GM20000 (cell line): ENCODE results near the gene SLC35F5.
"Not testable (repeated sequence)": the region's sequence is repeated elsewhere in the genome, so short reads cannot be mapped to it uniquely, and the experiment has no call there.

Source experiments
- DNase-seq: peaks from one replicate; pipeline ENCODE4 v3.0.0; 2012; ENCODE audit warnings: low spot score
- TF ChIP-seq, protein P1 (sequence below): IDR thresholded peaks from 2 replicates; pipeline ENCODE4 v1.5.1; 2012; ENCODE audit warnings: mild to moderate bottlenecking, control low read depth; ENCODE audit errors: extremely low read depth, missing control alignments

The SLC35F5 gene

DNA sequence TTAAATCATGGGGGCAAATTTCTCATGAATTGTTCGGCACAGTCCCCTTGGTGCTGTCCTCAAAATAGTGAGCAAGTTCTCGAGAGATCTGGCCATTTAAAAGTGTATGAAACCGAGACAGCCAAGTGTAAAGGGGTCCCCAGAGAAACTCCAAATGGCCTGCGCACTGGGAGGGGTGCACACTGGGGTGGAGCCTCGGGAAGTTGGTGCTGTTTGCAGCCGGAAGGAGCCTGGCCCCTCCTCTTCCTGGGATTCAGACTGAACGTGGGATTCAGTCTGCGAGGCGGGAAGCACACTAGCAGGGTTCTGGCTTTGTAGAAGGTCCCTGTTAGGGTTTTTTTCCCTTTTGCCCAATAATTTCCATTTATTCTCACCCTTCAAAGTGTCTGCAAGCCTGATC, 80.6 kb downstream of the SLC35F5 start:
- TF ChIP-seq, protein P1, sequence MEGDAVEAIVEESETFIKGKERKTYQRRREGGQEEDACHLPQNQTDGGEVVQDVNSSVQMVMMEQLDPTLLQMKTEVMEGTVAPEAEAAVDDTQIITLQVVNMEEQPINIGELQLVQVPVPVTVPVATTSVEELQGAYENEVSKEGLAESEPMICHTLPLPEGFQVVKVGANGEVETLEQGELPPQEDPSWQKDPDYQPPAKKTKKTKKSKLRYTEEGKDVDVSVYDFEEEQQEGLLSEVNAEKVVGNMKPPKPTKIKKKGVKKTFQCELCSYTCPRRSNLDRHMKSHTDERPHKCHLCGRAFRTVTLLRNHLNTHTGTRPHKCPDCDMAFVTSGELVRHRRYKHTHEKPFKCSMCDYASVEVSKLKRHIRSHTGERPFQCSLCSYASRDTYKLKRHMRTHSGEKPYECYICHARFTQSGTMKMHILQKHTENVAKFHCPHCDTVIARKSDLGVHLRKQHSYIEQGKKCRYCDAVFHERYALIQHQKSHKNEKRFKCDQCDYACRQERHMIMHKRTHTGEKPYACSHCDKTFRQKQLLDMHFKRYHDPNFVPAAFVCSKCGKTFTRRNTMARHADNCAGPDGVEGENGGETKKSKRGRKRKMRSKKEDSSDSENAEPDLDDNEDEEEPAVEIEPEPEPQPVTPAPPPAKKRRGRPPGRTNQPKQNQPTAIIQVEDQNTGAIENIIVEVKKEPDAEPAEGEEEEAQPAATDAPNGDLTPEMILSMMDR: no peak

DNA sequence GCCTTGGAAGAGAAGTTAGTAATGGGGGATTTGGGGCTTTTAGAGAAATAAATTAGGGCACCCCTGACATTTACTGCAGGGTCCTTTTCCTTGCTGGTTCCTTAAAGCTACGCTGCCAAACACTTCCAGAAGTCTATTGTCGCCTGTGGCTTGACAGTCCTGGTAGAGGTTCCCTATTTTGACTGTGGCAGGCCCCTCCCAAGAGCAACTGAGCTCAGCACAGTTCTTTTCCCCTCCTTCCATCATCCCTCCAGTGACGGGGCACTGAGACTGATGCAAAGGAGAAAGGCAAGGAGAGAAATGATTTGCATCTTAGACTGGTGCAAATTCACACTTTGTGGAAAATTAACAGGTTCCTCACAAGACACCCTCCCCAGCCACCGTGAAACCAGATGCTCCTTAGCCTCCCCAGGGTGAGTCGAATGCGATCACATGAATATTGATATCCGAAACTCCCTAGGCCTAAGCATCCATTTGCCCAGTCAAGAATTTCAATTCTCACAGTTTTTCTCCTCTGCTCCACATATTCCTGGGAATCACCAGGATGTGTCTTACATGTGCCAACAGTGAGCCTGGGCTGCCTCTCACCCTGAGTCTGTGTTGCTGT, 84.0 kb downstream of the SLC35F5 start:
- TF ChIP-seq, protein P1: no peak
- DNase-seq: no peak

More for the DNA sequence above, 80.6 kb downstream of the SLC35F5 start:
- no peak for DNase-seq

DNA sequence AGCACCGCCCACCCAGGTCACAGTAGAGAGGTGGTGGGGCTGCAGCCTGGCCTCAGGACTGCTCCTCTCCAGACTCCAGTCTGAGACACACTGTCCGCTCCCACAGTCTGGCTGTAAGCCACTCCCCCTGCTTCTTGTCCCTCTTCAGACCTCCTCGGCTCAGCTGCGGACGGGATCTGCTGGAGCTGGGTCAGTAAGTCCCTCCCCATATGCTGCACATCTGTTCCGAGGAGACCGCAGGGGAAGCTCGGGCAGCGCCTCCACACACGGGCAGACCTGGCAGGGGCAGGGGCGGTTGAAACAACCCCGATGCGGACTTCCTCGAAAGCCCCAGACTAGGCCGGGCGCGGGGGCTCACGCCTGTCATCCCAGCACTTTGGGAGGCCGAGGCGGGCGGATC, 87.4 kb downstream of the SLC35F5 start:
- DNase-seq: not testable (repeated sequence)

DNA sequence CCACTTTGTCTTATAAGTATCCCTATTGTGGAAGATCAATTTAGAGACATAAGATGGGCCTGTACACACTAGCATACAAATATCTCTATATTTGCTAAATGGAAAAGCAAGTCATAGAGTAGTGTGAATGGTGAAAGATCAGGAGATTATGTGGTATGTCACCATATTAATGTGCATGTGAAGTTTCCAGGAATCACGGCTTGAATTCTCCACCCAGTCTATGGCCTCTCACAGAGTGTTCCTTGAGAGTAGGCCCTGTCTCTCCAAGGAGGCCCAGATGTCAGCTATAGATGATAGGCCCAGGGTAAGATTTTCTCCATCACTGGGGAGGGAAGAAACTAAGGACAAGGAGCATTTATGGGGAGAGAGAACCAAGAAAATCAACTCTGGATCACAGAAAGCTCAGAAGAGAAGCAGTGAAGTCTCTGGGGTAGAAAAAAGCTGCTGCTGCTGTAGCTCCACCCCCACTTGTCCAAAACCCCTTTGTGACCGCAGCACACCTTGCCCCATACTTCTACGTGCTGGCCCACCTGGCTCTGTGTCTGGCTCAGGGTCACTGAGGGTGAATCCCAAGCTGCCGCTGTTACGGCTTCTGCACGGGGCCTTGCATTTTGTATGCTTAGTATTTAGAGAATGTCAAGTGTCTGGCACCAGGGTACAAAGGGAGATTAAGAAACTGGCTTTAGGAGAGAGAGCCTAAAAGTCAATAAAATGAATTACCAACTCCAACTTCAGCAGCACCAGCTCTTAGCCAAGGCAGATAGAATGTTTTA, 91.5 kb downstream of the SLC35F5 start:
- not testable (repeated sequence) for DNase-seq

DNA sequence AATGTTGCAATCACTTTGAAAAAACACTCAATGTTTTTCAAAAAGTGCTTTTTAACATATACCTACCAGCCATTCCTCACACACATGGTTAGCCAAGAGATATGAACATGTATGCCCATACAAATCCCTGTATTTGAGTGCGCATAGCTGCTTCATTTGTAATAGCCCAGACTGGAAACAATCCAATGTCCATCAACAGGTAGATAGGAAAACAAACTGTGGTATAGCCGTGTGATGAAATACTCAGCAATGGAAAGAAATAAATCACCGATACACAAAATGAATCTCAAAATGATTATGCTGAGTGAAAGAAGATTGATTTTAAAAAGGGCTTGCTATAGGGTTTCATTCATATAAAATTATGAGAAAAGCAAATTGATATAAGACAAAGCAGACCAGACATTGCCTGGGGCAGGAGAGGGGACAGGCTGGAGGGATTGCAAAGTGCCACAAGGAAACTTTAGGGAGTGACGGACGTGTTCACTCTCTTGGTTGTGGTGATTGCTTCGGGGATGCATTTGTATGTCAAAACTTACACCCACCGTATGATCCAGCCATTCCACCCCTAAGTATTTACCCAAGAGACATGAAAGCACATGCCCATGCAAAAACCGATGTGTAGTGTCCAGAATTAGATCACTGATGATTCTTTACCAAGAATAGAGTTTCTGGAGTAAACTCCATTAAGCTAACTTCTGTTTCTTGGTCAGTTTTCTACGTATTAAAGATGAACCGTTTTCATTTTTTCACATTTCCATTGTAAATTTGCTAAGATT, 93.0 kb downstream of the SLC35F5 start:
- not testable (repeated sequence) for DNase-seq
